Activated CD8-positive, alpha-beta memory T cell treated with anti-CD3 and anti-CD28 coated beads for 24 hours (primary cell): ENCODE measurements around the gene VCX3A.
"Not testable (repeated sequence)": the region's sequence is repeated elsewhere in the genome, so short reads cannot be mapped to it uniquely, and the experiment has no call there.

ENCODE experiments used
- DNase-seq: peaks from one replicate; pipeline ENCODE4 v3.0.0-alpha.2; 2020

VCX3A gene

DNA sequence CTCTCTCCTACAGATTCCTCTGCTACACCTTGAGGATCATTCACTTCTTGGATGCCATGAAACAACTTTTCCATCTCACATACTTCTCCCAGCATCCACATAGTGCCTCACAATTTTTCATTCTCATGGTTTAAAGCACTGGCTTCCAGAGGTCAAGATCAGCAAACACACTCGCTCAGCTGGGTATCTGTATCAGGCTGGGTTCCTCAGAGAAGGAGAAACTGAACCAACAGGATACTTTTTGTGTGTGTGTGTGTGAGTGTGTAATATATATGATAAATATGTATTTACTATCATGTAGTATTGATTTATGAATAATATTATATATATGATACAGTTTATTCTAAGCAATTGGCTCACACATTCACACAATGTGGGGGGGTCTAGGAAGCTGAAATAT lies at the start of gene VCX3A:
TSS of gene VCX3A (minus strand) at position 101 of the 400 bp plus-strand sequence. CDS start 621 bp downstream, outside the sequence.
- DNase-seq = not testable (repeated sequence)

DNA sequence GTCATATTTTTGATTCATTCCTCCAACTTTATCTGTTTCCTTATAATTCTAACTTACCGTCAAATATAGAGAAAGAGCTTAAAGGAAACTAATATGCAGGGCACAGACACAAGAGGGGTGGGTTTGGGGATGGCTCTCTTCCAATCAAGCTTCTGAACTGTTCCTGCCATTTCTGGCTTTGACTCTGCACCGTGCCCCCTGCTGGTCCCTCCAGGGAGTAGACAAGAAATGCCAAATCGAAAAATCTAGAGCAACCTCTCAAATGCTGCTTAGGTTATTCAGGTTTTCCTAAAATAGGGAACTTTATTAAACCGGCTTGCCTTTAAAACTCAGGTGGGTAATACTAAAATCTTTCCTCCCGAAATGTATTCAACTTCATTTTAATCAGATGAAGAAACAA lies 39.8 kb upstream of the VCX3A start:
- DNase-seq = no peak

DNA sequence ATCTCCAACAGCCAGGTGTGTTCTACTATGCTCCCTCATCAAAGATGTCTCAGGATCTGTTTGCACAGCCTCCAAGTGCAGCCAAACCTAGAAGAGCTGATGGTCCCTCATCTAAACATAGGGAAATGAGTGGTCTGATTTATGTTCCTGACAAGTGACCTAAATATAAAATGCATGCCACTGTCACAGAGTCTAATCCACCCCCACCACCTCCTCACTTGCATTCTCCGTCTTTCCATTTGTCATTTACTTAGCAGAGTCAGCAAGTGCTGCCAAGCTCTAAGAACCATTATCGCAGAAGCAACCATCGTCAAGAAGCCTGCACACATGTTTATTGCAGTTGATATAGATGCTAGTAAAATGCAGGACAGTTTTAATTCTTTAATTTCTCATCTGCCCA lies 33.1 kb upstream of the VCX3A start:
- no peak for DNase-seq

DNA sequence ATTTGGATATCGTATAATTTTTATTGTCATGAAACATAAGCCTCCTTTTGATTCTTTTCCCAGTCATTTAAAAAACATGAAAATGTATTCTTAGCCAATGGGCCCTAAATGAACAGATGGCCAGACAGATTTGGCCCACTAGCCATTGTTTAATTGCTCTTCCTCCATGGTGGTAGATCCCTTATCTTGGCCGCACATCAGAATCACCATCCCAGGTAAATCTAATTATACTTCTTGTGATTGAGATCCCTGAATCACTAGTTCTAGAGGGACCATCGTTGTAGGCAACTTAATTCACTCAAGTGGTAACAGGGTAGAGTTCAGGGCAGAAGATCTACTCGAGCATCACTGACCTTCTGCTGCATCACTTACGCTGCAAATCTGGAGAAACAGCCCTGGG lies 24.1 kb upstream of the VCX3A start:
- no peak for DNase-seq

DNA sequence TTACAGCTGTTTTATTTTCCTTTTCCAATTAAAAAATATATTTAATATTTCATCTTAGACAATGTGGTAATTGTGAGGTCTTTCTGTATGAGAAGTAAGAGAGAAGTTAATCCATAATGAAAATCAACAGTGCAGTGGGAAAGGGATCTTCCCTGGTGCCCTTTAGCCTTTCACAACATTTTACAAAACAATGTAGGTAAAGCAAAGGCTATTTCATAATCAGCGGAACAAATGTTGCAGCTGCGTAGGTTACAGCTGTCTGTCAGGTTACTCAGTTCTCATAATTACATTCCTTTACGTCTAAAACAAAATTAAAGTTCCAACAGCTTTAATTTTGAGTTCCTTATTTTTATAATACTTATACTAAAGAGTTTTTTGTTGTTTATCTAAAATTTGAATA lies 22.8 kb upstream of the VCX3A start:
- no peak for DNase-seq

DNA sequence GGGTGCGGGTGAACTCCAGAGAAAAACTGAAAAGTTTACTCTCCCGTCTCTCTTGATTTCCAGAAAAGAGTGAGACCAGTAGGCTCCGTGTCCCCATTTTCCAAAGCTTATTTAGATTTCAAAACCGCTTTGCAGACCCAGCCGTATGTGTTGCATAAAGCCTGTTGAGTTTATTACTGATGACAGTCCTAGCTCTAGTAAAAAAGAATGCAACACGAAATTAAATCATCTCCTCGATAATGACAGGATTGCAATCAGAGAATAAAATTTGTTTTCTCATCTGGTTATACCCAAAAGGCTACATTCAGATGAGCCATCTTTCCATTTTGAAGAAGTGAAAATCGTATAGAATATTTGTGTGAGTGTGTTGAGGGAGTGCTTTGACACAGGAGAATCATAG lies 16.1 kb upstream of the VCX3A start:
- no peak for DNase-seq

DNA sequence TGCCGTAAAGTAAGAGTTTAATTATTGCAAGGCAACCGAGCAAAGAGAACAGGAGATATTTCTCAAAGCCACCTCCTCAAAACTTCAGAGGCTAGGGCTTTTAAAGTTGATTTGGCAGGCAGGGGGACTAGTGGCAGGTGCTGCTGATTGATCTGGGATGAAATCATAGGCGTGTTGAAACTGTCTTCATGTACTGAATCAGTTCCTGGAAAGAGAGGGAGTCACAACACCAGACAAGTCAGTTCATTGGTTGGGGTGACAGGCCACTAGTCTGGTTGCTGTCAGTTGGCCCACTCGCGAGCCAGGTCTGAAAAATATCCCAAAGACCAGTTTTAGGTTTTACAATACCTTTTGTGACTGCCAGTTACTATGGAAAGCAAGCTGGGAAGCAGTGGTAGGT lies 10.8 kb upstream of the VCX3A start:
- DNase-seq = no peak

DNA sequence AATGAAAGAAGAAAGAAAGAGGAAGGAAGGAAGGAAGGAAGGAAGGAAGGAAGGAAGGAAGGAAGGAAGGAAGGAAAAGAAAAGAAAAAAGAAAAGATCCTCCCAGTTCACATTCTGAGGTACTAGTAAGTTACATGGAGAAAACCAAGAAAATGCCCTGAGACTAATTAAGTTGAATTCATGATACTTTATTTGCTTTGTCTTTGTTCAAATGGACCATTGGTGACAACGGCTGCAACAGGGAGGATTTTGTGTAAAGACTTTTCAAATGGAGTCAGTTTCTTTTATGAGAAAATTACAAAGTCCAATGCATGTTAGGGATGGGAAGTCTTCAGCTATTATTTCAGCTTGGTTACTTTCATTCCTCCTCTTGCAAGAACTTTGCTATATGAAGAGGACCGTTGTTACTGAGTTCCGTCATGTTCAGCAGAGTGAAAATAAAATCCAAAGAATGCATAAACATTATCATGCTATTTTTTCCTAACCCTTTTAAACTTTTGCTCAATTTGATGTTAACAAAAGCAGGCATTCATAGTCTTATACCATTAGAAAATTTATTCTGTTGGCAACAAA lies 8.3 kb downstream of the VCX3A start:
- no peak for DNase-seq

DNA sequence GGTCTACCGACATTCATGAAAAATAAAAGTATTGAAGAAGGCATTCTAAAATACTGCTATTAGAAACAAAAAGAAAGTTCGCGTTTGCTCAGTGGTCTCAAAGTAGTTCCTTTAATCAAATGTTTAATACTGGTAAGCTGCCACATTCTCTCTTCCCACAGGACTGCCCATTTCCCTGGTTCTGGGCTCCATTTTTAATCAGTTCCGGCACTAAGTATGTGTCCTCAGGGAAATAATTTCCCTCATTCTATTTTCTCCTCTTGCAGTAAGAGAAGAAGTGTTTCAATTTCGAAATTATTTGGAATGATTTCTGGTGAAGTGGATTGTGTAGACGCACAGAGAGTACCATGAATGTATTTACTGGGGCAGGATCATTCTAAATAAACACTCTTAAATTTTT lies 17.5 kb downstream of the VCX3A start:
- DNase-seq = no peak

DNA sequence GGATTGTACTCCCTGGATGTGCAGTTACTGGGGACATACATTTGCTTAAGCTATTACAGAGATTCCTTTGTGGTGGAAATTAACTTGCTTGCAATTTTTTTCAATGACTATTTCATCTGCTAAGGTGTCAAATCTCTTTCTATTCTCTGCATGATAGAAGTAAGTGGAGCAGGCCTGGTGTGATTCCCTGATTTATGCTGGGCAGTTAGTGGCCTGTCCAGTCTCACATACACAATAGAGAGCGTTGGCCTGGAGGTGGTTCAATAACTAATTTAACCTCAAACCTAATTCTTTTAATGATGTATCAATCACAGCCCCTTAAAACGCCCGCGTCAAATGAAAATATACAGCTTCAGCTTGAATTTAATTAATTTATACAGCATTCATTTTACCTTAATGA lies 28.5 kb downstream of the VCX3A start:
- DNase-seq = no peak

DNA sequence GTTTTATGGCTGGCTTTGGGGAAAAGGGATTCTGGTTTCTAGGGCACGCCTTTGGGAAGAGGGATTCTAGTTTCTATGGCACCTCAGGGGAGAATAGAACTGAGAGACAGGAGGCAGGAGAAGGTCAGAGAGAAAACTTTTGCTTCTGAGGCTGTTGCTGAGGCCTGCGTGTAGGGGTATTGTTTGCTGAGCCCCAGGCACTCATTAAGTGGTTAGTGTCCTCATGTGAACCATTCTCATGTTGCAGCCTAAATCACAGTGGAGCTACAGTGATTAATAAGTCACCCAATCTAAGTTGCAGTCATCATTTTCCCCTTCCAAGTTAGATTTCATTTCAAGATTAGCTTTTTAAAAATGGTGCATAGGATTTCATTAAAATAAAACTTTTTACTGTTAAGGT lies 29.0 kb downstream of the VCX3A start:
- DNase-seq = no peak

DNA sequence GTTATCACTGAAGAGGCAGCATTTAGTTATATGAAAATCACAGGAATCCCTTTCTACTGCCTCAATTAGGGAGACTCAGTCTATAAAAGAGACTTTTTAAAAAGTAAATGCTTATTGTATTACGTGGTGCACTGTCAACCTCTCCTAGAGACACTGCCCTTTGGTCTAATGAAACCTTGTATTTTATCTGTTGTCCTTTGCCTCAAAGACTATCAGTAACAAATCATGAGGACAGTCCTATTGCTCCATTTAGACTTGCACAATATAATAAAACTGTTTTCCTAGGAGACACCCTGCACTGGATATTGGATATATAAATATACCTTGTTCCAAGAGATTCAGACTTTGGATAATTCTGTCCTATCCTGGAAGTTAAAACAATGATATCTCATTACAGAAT lies 34.2 kb downstream of the VCX3A start:
- no peak for DNase-seq

DNA sequence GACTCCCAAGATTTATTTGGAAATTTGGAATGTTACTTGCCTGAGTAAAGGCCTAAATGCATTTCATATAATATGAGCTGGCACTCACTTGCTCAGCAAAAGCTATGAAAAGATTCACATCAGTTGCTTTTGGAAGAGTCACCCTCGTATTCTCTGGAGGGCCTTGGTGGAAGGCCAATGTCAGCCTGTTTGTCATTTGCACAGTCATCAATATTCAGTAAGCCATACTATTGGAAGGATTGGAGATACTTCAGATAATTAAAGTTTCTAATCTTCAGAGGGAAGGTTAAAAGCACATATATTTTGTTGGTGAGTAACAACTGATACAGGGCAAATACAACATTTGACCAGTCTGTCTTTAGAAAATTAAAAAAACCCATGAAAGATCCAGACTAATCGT lies 36.6 kb downstream of the VCX3A start:
- no peak for DNase-seq
